GM23248 (cell line): ENCODE measurements around the gene FKBP14.

Source experiments
- EZH2 ChIP-seq: fragments of 200-600 bp; sonication (generic); IDR thresholded peaks from 2 replicates; pipeline ENCODE4 v1.6.1; 2018; ENCODE audit warnings: antibody characterized with exemption, mild to moderate bottlenecking; ENCODE audit not compliant: insufficient read depth, poor library complexity, severe bottlenecking
- EZH2phosphoT487 ChIP-seq: fragments of 200-600 bp; sonication (generic); IDR thresholded peaks from 2 replicates; pipeline ENCODE4 v1.6.1; 2018; ENCODE audit warnings: antibody characterized with exemption, moderate library complexity, mild to moderate bottlenecking, low read depth; ENCODE audit not compliant: insufficient read depth

DNA sequence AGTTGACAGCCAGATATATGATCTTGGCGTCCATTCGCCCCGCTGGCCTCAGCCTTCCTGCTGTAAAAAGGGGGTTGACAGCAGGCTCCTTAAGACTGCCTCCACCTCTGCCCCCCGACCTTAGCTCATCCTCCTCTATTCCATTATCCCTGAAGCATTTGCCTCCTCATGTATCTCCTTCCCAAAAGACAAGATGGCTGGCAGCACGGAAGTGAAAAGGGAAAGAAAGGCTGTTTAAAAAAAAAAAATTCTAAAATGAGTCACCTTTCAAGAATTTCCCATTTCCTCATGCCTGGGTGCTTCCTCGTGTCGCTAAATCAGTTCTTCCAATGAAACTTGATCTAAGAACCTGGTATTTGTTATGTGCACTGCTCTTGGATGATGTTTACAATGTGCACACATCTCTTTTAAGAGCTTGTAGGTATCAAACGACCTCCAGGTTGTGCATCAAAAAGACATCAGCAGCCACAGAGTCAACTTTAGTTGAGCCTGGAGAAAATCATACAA lies 38.6 kb downstream of the FKBP14 start:
- no peak for TF ChIP-seq EZH2
- no peak for TF ChIP-seq EZH2phosphoT487
